ENCODE measurements around the gene DPF1.

Gene DPF1

GRCh38 chr19:38224014-38224862 is at the start of gene DPF1:
Gene DPF1, minus strand, starts transcription at chr19:38224222. Its CDS starts 80 bp downstream, at chr19:38224142.
- Histone ChIP-seq H3K27me3 (peaks cover 22% of the 10 kb centered on the region), H3K4me2 (peak within 1 kb of the TSS; percentile 92), H3K27ac (no peak within 1 kb of the TSS), H3K36me3 (no peaks in the 10 kb centered on the region), H3K4me1 (peaks cover 36% of the 10 kb centered on the region), H3K9me3 (no peaks in the 10 kb centered on the region), H3K9ac (peak within 1 kb of the TSS; percentile 65), H3K4me3 (peak within 1 kb of the TSS; percentile 69), H4K20me1 (no peaks in the 10 kb centered on the region)
- no peak for TF ChIP-seq Cebpa-rat (IDR thresholded peaks at IDR 0.05)

- TF ChIP-seq Cebpa-rat (IDR thresholded peaks at IDR 0.05) = no peak
- no peak overlapping the region for H3K4me3 ChIP-seq
Measured at GRCh38 chr19:38273499-38273898, 49.5 kb upstream of the DPF1 start.

GRCh38 chr19:38270587-38271167 is 46.7 kb upstream of the DPF1 start:
- no peak for TF ChIP-seq Cebpa-rat (IDR thresholded peaks at IDR 0.05)
- no peak overlapping the region for H3K9ac ChIP-seq
- H3K4me1 ChIP-seq = peaks cover 73% of the 10 kb centered on the region
- H3K27ac ChIP-seq = no peak overlapping the region
- H3K4me2 ChIP-seq = no peak overlapping the region
- H4K20me1 ChIP-seq = peaks cover 100% of the 10 kb centered on the region
- H3K4me3 ChIP-seq = no peak overlapping the region
- peaks cover 38% of the 10 kb centered on the region for H3K36me3 ChIP-seq
- no peaks in the 10 kb centered on the region for H3K9me3 ChIP-seq
- H3K27me3 ChIP-seq = no peaks in the 10 kb centered on the region

More at GRCh38 chr19:38273499-38273898, 49.5 kb upstream of the DPF1 start:
- Histone ChIP-seq H3K36me3 (peaks cover 53% of the 10 kb centered on the region), H3K9me3 (no peaks in the 10 kb centered on the region), H3K27me3 (no peaks in the 10 kb centered on the region), H3K9ac (no peak overlapping the region), H3K4me1 (peaks cover 61% of the 10 kb centered on the region), H4K20me1 (peaks cover 100% of the 10 kb centered on the region), H3K27ac (no peak overlapping the region), H3K4me2 (no peak overlapping the region)

DNA sequence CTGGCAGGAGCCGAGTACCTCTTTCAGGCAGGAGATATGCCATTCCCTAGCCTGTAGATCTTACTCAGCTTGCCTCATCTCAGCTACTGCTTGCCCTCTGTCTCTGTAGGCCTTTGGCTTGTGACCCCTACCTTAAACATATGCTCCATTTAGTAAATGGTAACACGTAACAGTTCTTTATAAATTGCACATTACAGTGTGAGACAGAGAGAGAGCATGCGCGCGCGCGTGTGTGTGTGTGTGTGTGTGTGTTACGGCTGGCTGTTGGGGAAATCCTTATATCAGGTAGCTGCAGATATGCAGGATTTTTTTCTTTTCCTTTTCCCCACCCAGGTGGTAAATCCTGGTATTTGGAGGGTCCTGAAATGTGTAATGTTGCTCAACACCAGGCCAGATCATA is 44.5 kb upstream of the DPF1 start:
- Histone ChIP-seq H3K36me3 (peaks cover 23% of the 10 kb centered on the region), H3K4me3 (no peak overlapping the region), H3K9ac (0 out of 2 replicates have a peak overlapping the region, but pooled peaks have one; percentile 1), H3K4me2 (peak overlapping the region; percentile 95), H3K27ac (peak overlapping the region; percentile 18; the same call in 1 of the 2 replicates), H3K9me3 (no peaks in the 10 kb centered on the region), H3K27me3 (no peaks in the 10 kb centered on the region), H3K4me1 (peaks cover 66% of the 10 kb centered on the region), H4K20me1 (peaks cover 82% of the 10 kb centered on the region)
- no peak for TF ChIP-seq Cebpa-rat (IDR thresholded peaks at IDR 0.05)

GRCh38 chr19:38267761-38268483 is 43.9 kb upstream of the DPF1 start:
- peaks cover 73% of the 10 kb centered on the region for H3K4me1 ChIP-seq
- peaks cover 19% of the 10 kb centered on the region for H3K36me3 ChIP-seq
- H3K4me2 ChIP-seq = peak overlapping the region; percentile 95
- H3K9me3 ChIP-seq = no peaks in the 10 kb centered on the region
- peak overlapping the region; percentile 18; the same call in 1 of the 2 replicates for H3K27ac ChIP-seq
- no peak overlapping the region for H3K4me3 ChIP-seq
- H4K20me1 ChIP-seq = peaks cover 76% of the 10 kb centered on the region
- no peaks in the 10 kb centered on the region for H3K27me3 ChIP-seq
- TF ChIP-seq Cebpa-rat (IDR thresholded peaks at IDR 0.05) = no peak
- 0 out of 2 replicates have a peak overlapping the region, but pooled peaks have one; percentile 1 for H3K9ac ChIP-seq

- no peak for TF ChIP-seq Cebpa-rat (IDR thresholded peaks at IDR 0.05)
- H3K36me3 ChIP-seq = peaks cover 13% of the 10 kb centered on the region
- no peaks in the 10 kb centered on the region for H3K9me3 ChIP-seq
- no peak overlapping the region for H3K27ac ChIP-seq
- H3K4me3 ChIP-seq = no peak overlapping the region
- no peak overlapping the region for H3K9ac ChIP-seq
- H3K4me2 ChIP-seq = peak overlapping the region; percentile 95
- no peaks in the 10 kb centered on the region for H3K27me3 ChIP-seq
- peaks cover 73% of the 10 kb centered on the region for H3K4me1 ChIP-seq
- H4K20me1 ChIP-seq = peaks cover 68% of the 10 kb centered on the region
Measured at GRCh38 chr19:38266981-38267597, 43.1 kb upstream of the DPF1 start.

DNA sequence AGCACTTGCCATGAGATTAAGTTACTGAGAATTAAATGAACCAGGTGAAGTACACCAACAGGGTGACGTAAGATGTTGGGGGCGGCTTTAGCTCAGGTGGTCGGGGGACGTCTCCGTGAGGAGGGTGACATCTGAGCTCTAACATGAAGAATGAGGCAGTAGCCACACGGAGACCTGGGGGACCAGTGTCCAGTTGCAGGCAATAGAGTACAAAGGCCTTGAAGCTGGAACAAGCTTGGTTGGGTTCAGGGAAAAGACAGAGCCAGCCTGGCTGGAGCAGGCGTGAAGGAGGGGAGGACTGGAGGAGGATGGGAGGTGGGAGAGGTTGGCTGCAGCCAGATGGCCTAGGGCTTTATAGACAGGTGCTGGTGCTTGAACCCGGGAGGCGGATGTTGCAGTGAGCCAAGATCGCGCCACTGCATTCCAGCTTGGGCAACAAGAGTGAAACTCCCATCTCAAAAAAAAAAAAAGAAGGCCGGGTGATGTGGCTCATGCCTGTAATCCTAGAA is 42.0 kb upstream of the DPF1 start:
- Histone ChIP-seq H3K4me3 (peak overlapping the region; percentile 71), H3K4me2 (peak overlapping the region; percentile 95), H3K36me3 (peaks cover 13% of the 10 kb centered on the region), H3K27ac (peak overlapping the region; percentile 90; the same call in 1 of the 2 replicates), H3K9ac (peak overlapping the region; percentile 80), H3K4me1 (peaks cover 62% of the 10 kb centered on the region), H3K27me3 (no peaks in the 10 kb centered on the region), H4K20me1 (peaks cover 56% of the 10 kb centered on the region), H3K9me3 (no peaks in the 10 kb centered on the region)
- TF ChIP-seq Cebpa-rat (IDR thresholded peaks at IDR 0.05) = no peak

- Histone ChIP-seq H3K9me3 (no peaks in the 10 kb centered on the region), H3K27me3 (no peaks in the 10 kb centered on the region), H3K4me2 (peak overlapping the region; percentile 95), H3K9ac (peak overlapping the region; percentile 80), H3K27ac (peak overlapping the region; percentile 90), H3K4me3 (peak overlapping the region; percentile 71), H3K4me1 (peaks cover 56% of the 10 kb centered on the region), H3K36me3 (peaks cover 8% of the 10 kb centered on the region), H4K20me1 (peaks cover 50% of the 10 kb centered on the region)
- TF ChIP-seq Cebpa-rat (IDR thresholded peaks at IDR 0.05) = no peak
Measured at GRCh38 chr19:38265213-38265861, 41.3 kb upstream of the DPF1 start.

Data from BLaER1 (cell line).